SK-N-SH (cell line): ENCODE results near the gene OSBPL10. TPM values are rescaled to one million over a fixed set of nuclear protein-coding genes. Genes with fewer than 3 reads are reported as not detected.

Experiments used
- CTCF ChIA-PET: fragments of 300-600, 350-600 bp; formaldehyde crosslinking; extraction: SDS; loops from one replicate; lab custom pipeline; 2021; lab: Yijun Ruan, JAX
- POLR2A ChIA-PET: fragments of 350-600 bp; sonication (Branson Sonifier 250); formaldehyde crosslinking; extraction: SDS; loops from one replicate; lab custom pipeline; 2020; ENCODE audit warnings: antibody characterized with exemption, inconsistent platforms; lab: Yijun Ruan, JAX
- DNase-seq: peaks from one replicate; pipeline ENCODE4 v3.0.0; 2012
- H2AFZ ChIP-seq: fragments of 200-600 bp; sonication (generic); 2 replicates; pipeline ENCODE4 v1.8.1; 2016; ENCODE audit warnings: antibody characterized with exemption, mild to moderate bottlenecking, low read depth
- H3F3A ChIP-seq: fragments of 200-600 bp; sonication (generic); replicated peaks from 2 replicates; pipeline ENCODE3; 2016; ENCODE audit warnings: antibody characterized with exemption, mild to moderate bottlenecking; ENCODE audit not compliant: insufficient read depth
- H3K27ac ChIP-seq, 2 experiments: fragments of 200-500 bp in 1 of 2; fragments of 200-600 bp in 1 of 2; sonication (Bioruptor generic) in 1 of 2; sonication (generic), shearing (Covaris generic) in 1 of 2; 2 replicates each; pipeline versions ENCODE4 v1.5.1 to v1.6.1; 2014 to 2016; ENCODE audit warnings: low read depth in 2 of 2, inconsistent platforms in 1 of 2, low read length in 1 of 2, mild to moderate bottlenecking in 1 of 2, mixed read lengths in 1 of 2
- H3K27me3 ChIP-seq: fragments of 200-600 bp; sonication (generic), shearing (Covaris generic); 2 replicates; pipeline ENCODE4 v1.6.1; 2016; ENCODE audit warnings: mixed run types; ENCODE audit not compliant: insufficient read depth
- H3K36me3 ChIP-seq, 2 experiments: fragments of 200-500 bp in 1 of 2; fragments of 200-600 bp in 1 of 2; sonication (Bioruptor generic) in 1 of 2; sonication (generic) in 1 of 2; replicated peaks in 1 of 2; 2 replicates each; pipeline versions ENCODE3 to v1.5.1; 2014 to 2016; ENCODE audit warnings: low read length in 1 of 2, mild to moderate bottlenecking in 1 of 2; ENCODE audit not compliant: insufficient read depth in 2 of 2, control insufficient read depth in 1 of 2
- H3K4me1 ChIP-seq, 2 experiments: fragments of 200-500 bp in 1 of 2; fragments of 200-600 bp in 1 of 2; sonication (Bioruptor generic) in 1 of 2; sonication (generic), shearing (Covaris generic) in 1 of 2; 2 replicates each; pipeline versions ENCODE4 v1.5.1 to v1.6.1; 2014 to 2016; ENCODE audit warnings: low read depth in 1 of 2, low read length in 1 of 2, mixed run types in 1 of 2; ENCODE audit not compliant: insufficient read depth in 2 of 2, control insufficient read depth in 1 of 2
- H3K4me2 ChIP-seq: fragments of 200-600 bp; sonication (generic), shearing (Covaris generic); 2 replicates; pipeline ENCODE4 v1.6.1; 2017; ENCODE audit warnings: mixed run types
- H3K4me3 ChIP-seq, 2 experiments: fragments of 200-500 bp in 1 of 2; fragments of 200-600 bp in 1 of 2; sonication (Bioruptor generic) in 1 of 2; sonication (generic), shearing (Covaris generic) in 1 of 2; 2 replicates each; pipeline versions ENCODE4 v1.5.1 to v1.8.1; 2014 to 2016; ENCODE audit warnings: low read depth in 2 of 2, inconsistent platforms in 1 of 2, low read length in 1 of 2, mild to moderate bottlenecking in 1 of 2, mixed read lengths in 1 of 2, moderate library complexity in 1 of 2
- H3K79me2 ChIP-seq: fragments of 200-600 bp; sonication (generic); 2 replicates; pipeline ENCODE4 v1.8.1; 2017; ENCODE audit warnings: mild to moderate bottlenecking; ENCODE audit not compliant: insufficient read depth
- H3K9ac ChIP-seq: fragments of 200-600 bp; sonication (generic); 2 replicates; pipeline ENCODE4 v1.6.1; 2017; ENCODE audit warnings: mixed run types
- H3K9me2 ChIP-seq: fragments of 200-600 bp; sonication (generic); 2 replicates; pipeline ENCODE4 v1.6.1; 2017; ENCODE audit warnings: mixed run types
- H3K9me3 ChIP-seq: fragments of 200-600 bp; sonication (generic); 2 replicates; pipeline ENCODE4 v1.6.1; 2017; ENCODE audit warnings: mixed run types, mild to moderate bottlenecking, moderate library complexity
- H4K20me1 ChIP-seq: fragments of 200-600 bp; sonication (generic); 2 replicates; pipeline ENCODE4 v1.6.1; 2017; ENCODE audit warnings: mild to moderate bottlenecking, mixed run types; ENCODE audit not compliant: insufficient read depth
- CHD2 ChIP-seq: fragments of 150-350 bp; IDR thresholded peaks from 2 replicates; pipeline ENCODE4 v1.6.1; 2018; ENCODE audit warnings: low read length; ENCODE audit not compliant: partially characterized antibody
- CTCF ChIP-seq: fragments of 200-600 bp; sonication (generic); IDR thresholded peaks from 2 replicates; pipeline ENCODE4 v1.6.1; 2017; ENCODE audit warnings: antibody characterized with exemption, mild to moderate bottlenecking, moderate library complexity
- EP300 ChIP-seq, 2 experiments: IDR thresholded peaks; 2 replicates each; pipeline versions ENCODE4 v1.4.0 to v1.6.1; 2012; ENCODE audit warnings: borderline replicate concordance in 1 of 2, low read depth in 1 of 2, low read length in 1 of 2
- EZH2phosphoT487 ChIP-seq: fragments of 200-600 bp; sonication (generic); IDR thresholded peaks from 2 replicates; pipeline ENCODE4 v1.6.1; 2017; ENCODE audit warnings: low read depth, mixed run types, mild to moderate bottlenecking, antibody characterized with exemption, moderate library complexity, borderline replicate concordance
- FOXJ3 ChIP-seq: sonication (generic); formaldehyde crosslinking; IDR thresholded peaks from 2 replicates; pipeline ENCODE4 v1.5.1; 2020; ENCODE audit warnings: mild to moderate bottlenecking, missing genetic modification reagents
- NFIC ChIP-seq: IDR thresholded peaks from 2 replicates; pipeline ENCODE4 v1.4.0; 2012; ENCODE audit warnings: borderline replicate concordance
- PBX3 ChIP-seq: IDR thresholded peaks from 2 replicates; pipeline ENCODE4; 2012
- RCOR1 ChIP-seq: fragments of 150-350 bp; IDR thresholded peaks from 2 replicates; pipeline ENCODE4 v1.6.1; 2017; ENCODE audit warnings: antibody characterized with exemption, low read length
- SMC3 ChIP-seq: IDR thresholded peaks from 2 replicates; pipeline ENCODE4 v1.6.1; 2012; ENCODE audit warnings: low read depth, low read length, improper control_type of control experiment
- WGBS: methylation state at CpG from one replicate; pipeline ENCODE4 v1.1.6; 2017; ENCODE audit warnings: low lambda C conversion rate; 5-methylcytosine and 5-hydroxymethylcytosine counted together
- polyA plus RNA-seq, 3 experiments: library from polyadenylated mRNA; depleted of rRNA; stranded (reverse); fragments of >200 nt; gene quantifications; 2 replicates each; pipeline ENCODE4 v1.2.3, GENCODE V29; 2012
- TF ChIP-seq, protein P1 (sequence below): fragments of 150-350 bp; IDR thresholded peaks from 2 replicates; pipeline ENCODE4 v1.6.1; 2016; ENCODE audit warnings: mild to moderate bottlenecking, low read depth, low read length

OSBPL10 gene
- polyA plus RNA-seq, 1 of the 3 experiments (the other 2 are of a cell fraction), result 0.12 TPM

- no peak for DNase-seq
- no peak overlapping the region for H3K4me3 ChIP-seq
- no peak overlapping the region for H2AFZ ChIP-seq
- H3K9ac ChIP-seq, result no peak overlapping the region
- 2% methylated on average over 1 of the region's 1 CpG for WGBS
- CTCF ChIA-PET, result no interaction called here
- H3K4me1 ChIP-seq, result no peaks in the 10 kb centered on the region
- no peaks in the 10 kb centered on the region for H3K9me3 ChIP-seq
- no peak overlapping the region for H3K4me2 ChIP-seq
- POLR2A ChIA-PET, result no interaction called here
- no peaks in the 10 kb centered on the region for H4K20me1 ChIP-seq
- no peaks in the 10 kb centered on the region for H3F3A ChIP-seq
- no peaks in the 10 kb centered on the region for H3K27me3 ChIP-seq
- TF ChIP-seq CHD2 (no peak), RCOR1 (no peak), FOXJ3 (CRISPR knock-in tag) (no peak), EP300 (IDR thresholded peaks at IDR 0.05; ENCODE audit: borderline replicate concordance in 1 of 2, low read depth in 1 of 2, low read length in 1 of 2) (no peak), NFIC (no peak)
- H3K36me3 ChIP-seq, result no peaks in the 10 kb centered on the region
- no peaks in the 10 kb centered on the region for H3K9me2 ChIP-seq
- H3K79me2 ChIP-seq, result no peaks in the 10 kb centered on the region
- H3K27ac ChIP-seq, result no peak overlapping the region
These were observed 201.5 kb downstream of the OSBPL10 start for GRCh38 chr3:31779514-31779913.

DNA sequence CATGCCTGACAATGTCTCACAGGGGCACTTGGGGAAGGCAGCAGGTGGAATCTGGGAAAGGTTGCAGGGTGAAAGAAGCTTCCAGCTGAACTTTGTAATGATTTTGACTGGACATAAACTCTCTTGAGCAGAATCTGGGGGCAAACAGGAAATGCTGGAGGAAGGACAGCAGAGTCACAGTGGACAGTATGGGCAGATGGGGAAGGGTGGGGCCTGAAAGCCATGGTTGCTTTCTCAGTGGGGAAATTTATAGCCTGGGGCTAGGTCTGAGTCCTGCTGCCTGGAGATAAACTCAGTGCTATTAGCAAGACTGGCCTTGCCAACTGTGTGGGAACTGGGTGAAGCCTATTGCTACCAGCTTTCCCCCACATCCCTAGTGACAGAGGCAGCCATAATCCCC lies 203.2 kb downstream of the OSBPL10 start:
- no peaks in the 10 kb centered on the region for H3K9me2 ChIP-seq
- H3K4me3 ChIP-seq, result no peak overlapping the region
- TF ChIP-seq, protein P1, sequence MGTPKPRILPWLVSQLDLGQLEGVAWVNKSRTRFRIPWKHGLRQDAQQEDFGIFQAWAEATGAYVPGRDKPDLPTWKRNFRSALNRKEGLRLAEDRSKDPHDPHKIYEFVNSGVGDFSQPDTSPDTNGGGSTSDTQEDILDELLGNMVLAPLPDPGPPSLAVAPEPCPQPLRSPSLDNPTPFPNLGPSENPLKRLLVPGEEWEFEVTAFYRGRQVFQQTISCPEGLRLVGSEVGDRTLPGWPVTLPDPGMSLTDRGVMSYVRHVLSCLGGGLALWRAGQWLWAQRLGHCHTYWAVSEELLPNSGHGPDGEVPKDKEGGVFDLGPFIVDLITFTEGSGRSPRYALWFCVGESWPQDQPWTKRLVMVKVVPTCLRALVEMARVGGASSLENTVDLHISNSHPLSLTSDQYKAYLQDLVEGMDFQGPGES, result no peak
- TF ChIP-seq EP300 (IDR thresholded peaks at IDR 0.05; ENCODE audit: borderline replicate concordance in 1 of 2, low read depth in 1 of 2, low read length in 1 of 2), result no peak
- TF ChIP-seq PBX3, result no peak
- no peak for TF ChIP-seq SMC3
- TF ChIP-seq CTCF, result no peak
- TF ChIP-seq EZH2phosphoT487, result no peak
- TF ChIP-seq CHD2, result no peak
- TF ChIP-seq, all 33 proteins: peak for 0
- Histone ChIP-seq H4K20me1 (no peaks in the 10 kb centered on the region), H3K4me2 (no peak overlapping the region), H3K27ac (no peak overlapping the region), H3K36me3 (no peaks in the 10 kb centered on the region), H2AFZ (no peak overlapping the region), H3K27me3 (no peaks in the 10 kb centered on the region), H3K4me1 (no peaks in the 10 kb centered on the region), H3K9me3 (no peaks in the 10 kb centered on the region), H3K79me2 (no peaks in the 10 kb centered on the region), H3F3A (no peaks in the 10 kb centered on the region), H3K9ac (no peak overlapping the region)
- ChIA-PET POLR2A (no interaction called here), CTCF (interaction anchor here (1.9 kb wide), 1 partner anchor 9 kb away, joined by 8 read pairs; no protein-coding TSS in a partner anchor)
- DNase-seq, result no peak
